ENCODE results near the gene ELL. TPM values are rescaled to one million over a fixed set of nuclear protein-coding genes. Genes with fewer than 3 reads are reported as not detected.

ELL gene
- total and polyA plus RNA-seq, 3 experiments from 2014 or later: 22.1 to 25.5 (median 24.4) TPM

- Histone ChIP-seq H3K4me3 (ENCODE audit: low read length) (no peak overlapping the region), H3K27me3 (ENCODE audit: insufficient read depth, low read length, poor library complexity, severe bottlenecking) (no peaks in the 10 kb centered on the region), H3K36me3 (ENCODE audit: insufficient read depth, low read length) (no peaks in the 10 kb centered on the region), H3K27ac (ENCODE audit: low read depth, low read length) (no peak overlapping the region), H3K4me1 (ENCODE audit: insufficient read depth, low read length) (peaks cover 68% of the 10 kb centered on the region), H3K9me3 (ENCODE audit: low read length) (no peaks in the 10 kb centered on the region)
- no peak for DNase-seq
- peak overlapping the region; percentile 12 to 100 (median 94) for H3K27ac Mint-ChIP-seq
- POLR2A ChIA-PET: interaction anchor here (0.5 to 1.4 kb wide), 2 partner anchors 12 to 14 kb away, joined by 3 read pairs; partner anchors contain the start of gene ELL
- H3K27me3 Mint-ChIP-seq: peaks cover 0 to 2% of the 10 kb centered on the region in 2 donors
- peaks cover 0 to 3% (median 2%) of the 10 kb centered on the region in 3 donors for H3K36me3 Mint-ChIP-seq
- H3K4me3 Mint-ChIP-seq: peak overlapping the region in 1 of 7 donors; percentile 74
- CTCF ChIA-PET: interaction anchor here (1.1 to 9.7 kb wide), 5 partner anchors 10 to 81 kb away, joined by 3 to 81 read pairs (median 9); partner anchors contain the start of gene ELL
- peaks cover 73 to 92% (median 77%) of the 10 kb centered on the region in 3 donors for H3K4me1 Mint-ChIP-seq
- H3K9me3 Mint-ChIP-seq: no peaks in the 10 kb centered on the region
Observed at GRCh38 chr19:18508585-18508984, 13.3 kb downstream of the ELL start.

GRCh38 chr19:18507727-18508440 is 14.0 kb downstream of the ELL start:
- peaks cover 72 to 92% (median 77%) of the 10 kb centered on the region in 3 donors for H3K4me1 Mint-ChIP-seq
- peak overlapping the region; percentile 58 for H3K27ac ChIP-seq (ENCODE audit: low read depth, low read length)
- no peak for DNase-seq
- H3K4me3 ChIP-seq (ENCODE audit: low read length): no peak overlapping the region
- peak overlapping the region; percentile 94 to 100 (median 96) for H3K27ac Mint-ChIP-seq
- no peaks in the 10 kb centered on the region for H3K9me3 ChIP-seq (ENCODE audit: low read length)
- ChIA-PET POLR2A (interaction anchor here (0.5 to 1.6 kb wide), 3 partner anchors 12 to 14 kb away, joined by 3 to 6 read pairs (median 3); partner anchors contain the start of gene ELL), CTCF (interaction anchor here (0.7 to 9.7 kb wide), 5 partner anchors 9 to 82 kb away, joined by 3 to 81 read pairs (median 9); partner anchors contain the start of genes ELL and UBA52)
- H3K27me3 Mint-ChIP-seq: peaks cover 0 to 3% of the 10 kb centered on the region in 2 donors
- no peaks in the 10 kb centered on the region for H3K27me3 ChIP-seq (ENCODE audit: insufficient read depth, low read length, poor library complexity, severe bottlenecking)
- H3K36me3 Mint-ChIP-seq: peaks cover 0 to 2% (median 0%) of the 10 kb centered on the region in 3 donors
- no peaks in the 10 kb centered on the region for H3K9me3 Mint-ChIP-seq
- peaks cover 75% of the 10 kb centered on the region for H3K4me1 ChIP-seq (ENCODE audit: insufficient read depth, low read length)
- peak overlapping the region; percentile 64 to 92 (median 78) for H3K4me3 Mint-ChIP-seq
- no peaks in the 10 kb centered on the region for H3K36me3 ChIP-seq (ENCODE audit: insufficient read depth, low read length)

- peak overlapping the region; percentile 58 for H3K27ac ChIP-seq (ENCODE audit: low read depth, low read length)
Observed at GRCh38 chr19:18507021-18507726, 14.7 kb downstream of the ELL start.

GRCh38 chr19:18506101-18506930 is 15.6 kb downstream of the ELL start:
- Histone ChIP-seq H3K36me3 (ENCODE audit: insufficient read depth, low read length) (no peaks in the 10 kb centered on the region), H3K4me1 (ENCODE audit: insufficient read depth, low read length) (peaks cover 89% of the 10 kb centered on the region), H3K27me3 (ENCODE audit: insufficient read depth, low read length, poor library complexity, severe bottlenecking) (no peaks in the 10 kb centered on the region), H3K9me3 (ENCODE audit: low read length) (no peaks in the 10 kb centered on the region), H3K27ac (ENCODE audit: low read depth, low read length) (peak overlapping the region; percentile 58), H3K4me3 (ENCODE audit: low read length) (no peak overlapping the region)
- H3K36me3 Mint-ChIP-seq: peaks cover 0 to 2% (median 0%) of the 10 kb centered on the region in 3 donors
- POLR2A ChIA-PET: interaction anchor here (0.9 to 2.1 kb wide), 5 partner anchors 10 to 83 kb away, joined by 3 to 11 read pairs (median 5); partner anchors contain the start of genes ELL and REX1BD
- H3K4me1 Mint-ChIP-seq: peaks cover 81 to 98% (median 85%) of the 10 kb centered on the region in 3 donors
- peak overlapping the region; percentile 64 to 92 (median 78) for H3K4me3 Mint-ChIP-seq
- H3K27me3 Mint-ChIP-seq: peaks cover 0 to 3% of the 10 kb centered on the region in 2 donors
- peak overlapping the region; percentile 94 to 100 (median 96) for H3K27ac Mint-ChIP-seq
- DNase-seq: peak in 1 of 5 donors; percentile 61
- no peaks in the 10 kb centered on the region for H3K9me3 Mint-ChIP-seq
- CTCF ChIA-PET: interaction anchor here (0.7 to 9.7 kb wide), 13 partner anchors 10 to 341 kb away, joined by 3 to 81 read pairs (median 4); partner anchors contain the start of genes ELL, REX1BD and UBA52

More at GRCh38 chr19:18507021-18507726, 14.7 kb downstream of the ELL start:
- ChIA-PET CTCF (interaction anchor here (0.7 to 9.7 kb wide), 14 partner anchors 9 to 340 kb away, joined by 3 to 81 read pairs (median 4); partner anchors contain the start of genes ELL, REX1BD and UBA52), POLR2A (interaction anchor here (0.9 to 2.1 kb wide), 5 partner anchors 11 to 82 kb away, joined by 3 to 11 read pairs (median 5); partner anchors contain the start of genes ELL and REX1BD)
- Mint-ChIP-seq H3K27ac (peak overlapping the region; percentile 94 to 100 (median 96)), H3K4me1 (peaks cover 74 to 92% (median 77%) of the 10 kb centered on the region in 3 donors), H3K9me3 (no peaks in the 10 kb centered on the region), H3K27me3 (peaks cover 0 to 3% of the 10 kb centered on the region in 2 donors), H3K4me3 (peak overlapping the region; percentile 64 to 92 (median 78)), H3K36me3 (peaks cover 0 to 2% (median 0%) of the 10 kb centered on the region in 3 donors)
- DNase-seq: peak in 2 of 5 donors; percentile 53 to 59
- Histone ChIP-seq H3K4me3 (ENCODE audit: low read length) (no peak overlapping the region), H3K4me1 (ENCODE audit: insufficient read depth, low read length) (peaks cover 81% of the 10 kb centered on the region), H3K9me3 (ENCODE audit: low read length) (no peaks in the 10 kb centered on the region), H3K27me3 (ENCODE audit: insufficient read depth, low read length, poor library complexity, severe bottlenecking) (no peaks in the 10 kb centered on the region), H3K36me3 (ENCODE audit: insufficient read depth, low read length) (no peaks in the 10 kb centered on the region)

- Mint-ChIP-seq H3K36me3 (peaks cover 0 to 2% (median 0%) of the 10 kb centered on the region in 3 donors), H3K4me1 (peaks cover 88 to 100% (median 91%) of the 10 kb centered on the region in 3 donors), H3K9me3 (no peaks in the 10 kb centered on the region), H3K27me3 (peaks cover 0 to 4% of the 10 kb centered on the region in 2 donors), H3K4me3 (peak overlapping the region; percentile 50 to 92 (median 78)), H3K27ac (peak overlapping the region; percentile 90 to 100 (median 96))
- ChIA-PET CTCF (interaction anchor here (0.9 to 9.7 kb wide), 4 partner anchors 9 to 35 kb away, joined by 3 to 81 read pairs (median 8); partner anchors contain the start of gene ELL), POLR2A (interaction anchor here (2.1 kb wide), 1 partner anchor 9 kb away, joined by 11 read pairs; no protein-coding TSS in a partner anchor)
- H3K9me3 ChIP-seq (ENCODE audit: low read length): no peaks in the 10 kb centered on the region
- no peak overlapping the region for H3K27ac ChIP-seq (ENCODE audit: low read depth, low read length)
- peaks cover 95% of the 10 kb centered on the region for H3K4me1 ChIP-seq (ENCODE audit: insufficient read depth, low read length)
- H3K4me3 ChIP-seq (ENCODE audit: low read length): no peak overlapping the region
- DNase-seq: no peak
- no peaks in the 10 kb centered on the region for H3K27me3 ChIP-seq (ENCODE audit: insufficient read depth, low read length, poor library complexity, severe bottlenecking)
- no peaks in the 10 kb centered on the region for H3K36me3 ChIP-seq (ENCODE audit: insufficient read depth, low read length)
Observed at GRCh38 chr19:18504886-18505610, 16.8 kb downstream of the ELL start.

GRCh38 chr19:18503971-18504885 is 17.6 kb downstream of the ELL start:
- no peak for DNase-seq
- peaks cover 90 to 100% (median 91%) of the 10 kb centered on the region in 3 donors for H3K4me1 Mint-ChIP-seq
- peak overlapping the region in 6 of 7 donors; percentile 21 to 79 (median 72) for H3K4me3 Mint-ChIP-seq
- Histone ChIP-seq H3K36me3 (ENCODE audit: insufficient read depth, low read length) (no peaks in the 10 kb centered on the region), H3K9me3 (ENCODE audit: low read length) (no peaks in the 10 kb centered on the region), H3K4me3 (ENCODE audit: low read length) (no peak overlapping the region), H3K27me3 (ENCODE audit: insufficient read depth, low read length, poor library complexity, severe bottlenecking) (no peaks in the 10 kb centered on the region), H3K4me1 (ENCODE audit: insufficient read depth, low read length) (peaks cover 97% of the 10 kb centered on the region), H3K27ac (ENCODE audit: low read depth, low read length) (no peak overlapping the region)
- ChIA-PET POLR2A (interaction anchor here (1.1 kb wide), 1 partner anchor 15 kb away, joined by 3 read pairs; no protein-coding TSS in a partner anchor), CTCF (interaction anchor here (0.9 to 9.7 kb wide), 4 partner anchors 11 to 34 kb away, joined by 3 to 81 read pairs (median 4); partner anchors contain the start of gene ELL)
- H3K36me3 Mint-ChIP-seq: peaks cover 0 to 2% (median 0%) of the 10 kb centered on the region in 3 donors
- peak overlapping the region; percentile 78 to 100 (median 94) for H3K27ac Mint-ChIP-seq
- no peaks in the 10 kb centered on the region for H3K9me3 Mint-ChIP-seq
- H3K27me3 Mint-ChIP-seq: peaks cover 0 to 4% of the 10 kb centered on the region in 2 donors
